ENCODE data around the gene LRRN3.

LRRN3 gene

DNA sequence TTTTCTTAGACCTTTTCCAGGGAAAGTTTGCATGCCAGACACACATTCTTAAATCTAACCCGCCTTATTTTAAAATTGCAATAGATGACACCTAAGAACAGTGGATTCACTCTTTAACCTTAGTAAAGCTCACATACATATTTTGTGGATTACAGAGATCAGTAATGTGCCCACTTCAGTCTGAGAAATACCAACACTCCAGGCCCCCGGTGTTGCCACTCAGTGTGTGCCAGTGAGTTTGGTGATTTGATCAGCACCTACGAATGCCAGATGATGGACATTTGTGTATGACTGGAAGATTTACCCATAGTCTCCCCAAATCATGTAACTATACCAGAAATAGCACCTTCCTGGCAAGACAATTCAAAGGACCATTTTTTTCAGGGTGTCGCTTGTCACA is 2.6 kb downstream of the LRRN3 start:
- Histone ChIP-seq H3K9me2 (replicated peaks; ENCODE audit: insufficient read depth, low read length) (no peaks in the 10 kb centered on the region), H3K36me3 (replicated peaks; ENCODE audit: insufficient read depth, low read length) (no peaks in the 10 kb centered on the region), H3K79me2 (ENCODE audit: low read length) (no peaks in the 10 kb centered on the region), H3K9ac (ENCODE audit: low read length) (no peak overlapping the region), H3K4me1 (ENCODE audit: low read length) (peaks cover 48% of the 10 kb centered on the region), H3K9me3 (replicated peaks; ENCODE audit: insufficient read depth, low read length) (no peaks in the 10 kb centered on the region), H3K27ac (ENCODE audit: low read length) (peak overlapping the region; percentile 63; the same call in 1 of the 2 replicates), H3F3A (ENCODE audit: insufficient read depth, low read length) (peaks cover 18% of the 10 kb centered on the region), H2AFZ (ENCODE audit: low read length) (no peak overlapping the region), H3K4me2 (ENCODE audit: low read depth, low read length) (peak overlapping the region; percentile 56), H4K20me1 (ENCODE audit: insufficient read depth, low read length) (no peaks in the 10 kb centered on the region), H3K27me3 (replicated peaks; ENCODE audit: insufficient read depth, low read length) (no peaks in the 10 kb centered on the region), H3K4me3 (ENCODE audit: low read length) (0 out of 2 replicates have a peak overlapping the region, but pooled peaks have one; percentile 36)
- no peak for DNase-seq
- TF ChIP-seq, protein P1, sequence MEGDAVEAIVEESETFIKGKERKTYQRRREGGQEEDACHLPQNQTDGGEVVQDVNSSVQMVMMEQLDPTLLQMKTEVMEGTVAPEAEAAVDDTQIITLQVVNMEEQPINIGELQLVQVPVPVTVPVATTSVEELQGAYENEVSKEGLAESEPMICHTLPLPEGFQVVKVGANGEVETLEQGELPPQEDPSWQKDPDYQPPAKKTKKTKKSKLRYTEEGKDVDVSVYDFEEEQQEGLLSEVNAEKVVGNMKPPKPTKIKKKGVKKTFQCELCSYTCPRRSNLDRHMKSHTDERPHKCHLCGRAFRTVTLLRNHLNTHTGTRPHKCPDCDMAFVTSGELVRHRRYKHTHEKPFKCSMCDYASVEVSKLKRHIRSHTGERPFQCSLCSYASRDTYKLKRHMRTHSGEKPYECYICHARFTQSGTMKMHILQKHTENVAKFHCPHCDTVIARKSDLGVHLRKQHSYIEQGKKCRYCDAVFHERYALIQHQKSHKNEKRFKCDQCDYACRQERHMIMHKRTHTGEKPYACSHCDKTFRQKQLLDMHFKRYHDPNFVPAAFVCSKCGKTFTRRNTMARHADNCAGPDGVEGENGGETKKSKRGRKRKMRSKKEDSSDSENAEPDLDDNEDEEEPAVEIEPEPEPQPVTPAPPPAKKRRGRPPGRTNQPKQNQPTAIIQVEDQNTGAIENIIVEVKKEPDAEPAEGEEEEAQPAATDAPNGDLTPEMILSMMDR (IDR thresholded peaks at IDR 0.05; ENCODE audit: low read length) = no peak

DNA sequence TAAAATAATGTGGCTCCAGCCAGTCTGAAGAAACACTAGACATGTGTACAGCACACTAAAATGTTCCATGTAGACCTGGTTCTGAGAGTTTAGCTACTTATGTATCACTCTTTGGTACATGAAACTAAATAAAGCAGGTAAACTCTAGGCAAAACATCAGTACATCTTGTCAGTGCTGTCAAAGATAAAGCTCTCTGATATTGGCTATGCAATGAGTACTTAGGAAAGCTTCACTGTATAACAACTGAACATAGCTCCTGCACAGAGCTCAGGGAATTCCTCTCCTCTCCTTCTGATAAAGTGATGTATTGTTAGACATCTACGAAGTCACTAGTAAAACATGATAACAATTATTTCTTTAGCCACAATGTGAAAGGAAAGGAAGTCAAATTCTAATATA is 3.5 kb downstream of the LRRN3 start:
- TF ChIP-seq EZH2 (optimal IDR thresholded peaks at IDR 0.05; ENCODE audit: low read depth, low read length) (no peak), EZH2phosphoT487 (IDR thresholded peaks at IDR 0.05; ENCODE audit: low read length) (no peak)
- TF ChIP-seq, protein P1 (IDR thresholded peaks at IDR 0.05; ENCODE audit: low read length) = no peak
- peaks cover 48% of the 10 kb centered on the region for H3K4me1 ChIP-seq (ENCODE audit: low read length)
- no peak overlapping the region for H3K4me2 ChIP-seq (ENCODE audit: low read depth, low read length)
- no peak for DNase-seq
- no peak overlapping the region for H3K27ac ChIP-seq (ENCODE audit: low read length)
- H2AFZ ChIP-seq (ENCODE audit: low read length) = no peak overlapping the region
- no peak overlapping the region for H3K9ac ChIP-seq (ENCODE audit: low read length)
- H3K9me2 ChIP-seq (replicated peaks; ENCODE audit: insufficient read depth, low read length) = no peaks in the 10 kb centered on the region
- no peaks in the 10 kb centered on the region for H3K36me3 ChIP-seq (replicated peaks; ENCODE audit: insufficient read depth, low read length)
- no peaks in the 10 kb centered on the region for H4K20me1 ChIP-seq (ENCODE audit: insufficient read depth, low read length)
- no peaks in the 10 kb centered on the region for H3K9me3 ChIP-seq (replicated peaks; ENCODE audit: insufficient read depth, low read length)
- no peaks in the 10 kb centered on the region for H3K79me2 ChIP-seq (ENCODE audit: low read length)
- H3K27me3 ChIP-seq (replicated peaks; ENCODE audit: insufficient read depth, low read length) = no peaks in the 10 kb centered on the region
- H3K4me3 ChIP-seq (ENCODE audit: low read length) = no peak overlapping the region
- H3F3A ChIP-seq (ENCODE audit: insufficient read depth, low read length) = peaks cover 18% of the 10 kb centered on the region

DNA sequence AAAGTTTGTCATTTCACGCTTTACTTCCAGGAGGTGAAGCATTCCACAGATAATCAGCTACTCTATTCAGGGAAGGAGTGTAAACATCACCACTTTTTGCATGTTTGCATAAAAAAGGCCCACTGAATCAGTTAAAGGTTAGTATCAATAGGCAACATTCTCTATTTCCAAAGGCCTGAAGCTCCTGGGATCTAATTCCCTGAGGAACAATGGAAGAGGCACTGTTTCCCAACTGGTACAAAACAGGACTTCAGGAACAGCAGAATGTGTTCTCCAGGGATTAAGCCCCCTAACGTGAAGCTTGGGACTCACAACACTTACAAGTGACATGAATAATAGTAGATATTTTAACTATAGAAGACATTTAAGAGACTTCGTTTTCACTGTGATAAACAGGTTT is 6.1 kb downstream of the LRRN3 start:
- H3K36me3 ChIP-seq (replicated peaks; ENCODE audit: insufficient read depth, low read length) = no peaks in the 10 kb centered on the region
- H3F3A ChIP-seq (ENCODE audit: insufficient read depth, low read length) = peaks cover 14% of the 10 kb centered on the region
- H3K4me2 ChIP-seq (ENCODE audit: low read depth, low read length) = no peak overlapping the region
- H3K79me2 ChIP-seq (ENCODE audit: low read length) = no peaks in the 10 kb centered on the region
- H3K27ac ChIP-seq (ENCODE audit: low read length) = no peak overlapping the region
- no peaks in the 10 kb centered on the region for H3K9me2 ChIP-seq (replicated peaks; ENCODE audit: insufficient read depth, low read length)
- H3K4me3 ChIP-seq (ENCODE audit: low read length) = no peak overlapping the region
- DNase-seq = no peak
- H2AFZ ChIP-seq (ENCODE audit: low read length) = no peak overlapping the region
- TF ChIP-seq EZH2phosphoT487 (IDR thresholded peaks at IDR 0.05; ENCODE audit: low read length) = no peak
- TF ChIP-seq, protein P1 (IDR thresholded peaks at IDR 0.05; ENCODE audit: low read length) = no peak
- no peak for TF ChIP-seq EZH2 (optimal IDR thresholded peaks at IDR 0.05; ENCODE audit: low read depth, low read length)
- H3K27me3 ChIP-seq (replicated peaks; ENCODE audit: insufficient read depth, low read length) = no peaks in the 10 kb centered on the region
- no peaks in the 10 kb centered on the region for H3K9me3 ChIP-seq (replicated peaks; ENCODE audit: insufficient read depth, low read length)
- no peaks in the 10 kb centered on the region for H4K20me1 ChIP-seq (ENCODE audit: insufficient read depth, low read length)
- peaks cover 25% of the 10 kb centered on the region for H3K4me1 ChIP-seq (ENCODE audit: low read length)
- no peak overlapping the region for H3K9ac ChIP-seq (ENCODE audit: low read length)
